GM23338 (cell line): ENCODE results near the gene FLRT2. TPM values are rescaled to one million over a fixed set of nuclear protein-coding genes. Genes with fewer than 3 reads are reported as not detected.
A peak's percentile ranks its signal among the peaks of the same experiment; 100 is the strongest.

Source experiments
- ATAC-seq: fragments of 200-7000 bp; cut with Tn5 transposase; 3 replicates; pipeline ENCODE4 v1.9.1; 2020
- DNase-seq: peaks from one replicate; pipeline ENCODE4 v3.0.0-alpha.2; 2015; ENCODE audit warnings: low spot score
- H2AFZ ChIP-seq: fragments of 200-600 bp; sonication (generic); 2 replicates; pipeline ENCODE4 v1.8.0; 2016; ENCODE audit warnings: antibody characterized with exemption, mild to moderate bottlenecking, moderate library complexity
- H3F3A ChIP-seq: fragments of 200-600 bp; sonication (generic); replicated peaks from 2 replicates; pipeline ENCODE4 v1.8.0; 2017; ENCODE audit warnings: antibody characterized with exemption, mixed run types, low read depth
- H3K27ac ChIP-seq: fragments of 200-600 bp; sonication (generic); 2 replicates; pipeline ENCODE4 v1.6.1; 2016; ENCODE audit warnings: low read depth
- H3K27me3 ChIP-seq: fragments of 200-600 bp; sonication (generic); 2 replicates; pipeline ENCODE4 v1.8.0; 2016; ENCODE audit warnings: mild to moderate bottlenecking, mixed run types, moderate library complexity; ENCODE audit not compliant: insufficient read depth
- H3K36me3 ChIP-seq: fragments of 200-600 bp; sonication (generic); 2 replicates; pipeline ENCODE4 v1.8.0; 2016; ENCODE audit warnings: mild to moderate bottlenecking; ENCODE audit not compliant: insufficient read depth
- H3K4me1 ChIP-seq: fragments of 200-600 bp; sonication (generic); 2 replicates; pipeline ENCODE4 v1.8.0; 2016; ENCODE audit warnings: mild to moderate bottlenecking, moderate library complexity; ENCODE audit not compliant: insufficient read depth
- H3K4me2 ChIP-seq: fragments of 200-600 bp; sonication (generic); 2 replicates; pipeline ENCODE4 v1.7.1; 2017; ENCODE audit warnings: mixed run types
- H3K4me3 ChIP-seq: fragments of 200-600 bp; sonication (generic); 2 replicates; pipeline ENCODE4 v1.6.1; 2016; ENCODE audit warnings: mixed run types
- H3K79me2 ChIP-seq: fragments of 200-600 bp; sonication (generic); replicated peaks from 2 replicates; pipeline ENCODE4 v1.8.0; 2017; ENCODE audit warnings: mild to moderate bottlenecking; ENCODE audit not compliant: insufficient read depth
- H3K9me2 ChIP-seq: fragments of 200-600 bp; sonication (generic); 2 replicates; pipeline ENCODE4 v1.8.0; 2017; ENCODE audit not compliant: insufficient read depth
- H4K20me1 ChIP-seq: fragments of 200-600 bp; sonication (generic); replicated peaks from 2 replicates; pipeline ENCODE4 v1.8.0; 2017; ENCODE audit warnings: mild to moderate bottlenecking; ENCODE audit not compliant: insufficient read depth
- H3K27ac Mint-ChIP-seq: 2 replicates; pipeline ENCODE4 v1.8.0; 2020; ENCODE audit warnings: inconsistent platforms, mild to moderate bottlenecking, moderate library complexity, mixed read lengths
- H3K27me3 Mint-ChIP-seq: 3 replicates; pipeline ENCODE4 v1.8.0; 2022; ENCODE audit warnings: low read depth, mild to moderate bottlenecking, moderate library complexity, mixed read lengths, inconsistent platforms; ENCODE audit not compliant: insufficient read depth, poor library complexity
- H3K36me3 Mint-ChIP-seq: 3 replicates; pipeline ENCODE4 v1.8.0; 2021; ENCODE audit warnings: low read depth, mild to moderate bottlenecking, inconsistent platforms, moderate library complexity, mixed read lengths
- H3K4me1 Mint-ChIP-seq: 3 replicates; pipeline ENCODE4 v1.8.0; 2020; ENCODE audit warnings: mild to moderate bottlenecking, inconsistent platforms, mixed read lengths
- H3K4me3 Mint-ChIP-seq: 3 replicates; pipeline ENCODE4 v1.8.0; 2021; ENCODE audit warnings: moderate library complexity, mild to moderate bottlenecking, inconsistent platforms, mixed read lengths
- H3K9me3 Mint-ChIP-seq: 3 replicates; pipeline ENCODE4 v1.8.0; 2020; ENCODE audit warnings: moderate library complexity, mild to moderate bottlenecking, inconsistent platforms, mixed read lengths
- CREB1 ChIP-seq: fragments of 250-450 bp; sonication (Bioruptor Pico); IDR thresholded peaks from 2 replicates; pipeline ENCODE4 v1.5.0; 2020; ENCODE audit warnings: low read depth, mild to moderate bottlenecking, moderate library complexity
- CTCF ChIP-seq, 2 experiments: fragments of 200-600 bp in 1 of 2; sonication (generic) in 1 of 2; conservative IDR thresholded peaks; 2 replicates each; pipeline versions ENCODE4 v1.5.1 to v1.6.1; 2016 to 2017; ENCODE audit warnings: antibody characterized with exemption in 2 of 2, low read depth in 2 of 2, mild to moderate bottlenecking in 2 of 2, moderate library complexity in 1 of 2
- ETS1 ChIP-seq: IDR thresholded peaks from 2 replicates; pipeline ENCODE4 v1.6.1; 2016; ENCODE audit warnings: antibody characterized with exemption
- EZH2 ChIP-seq: fragments of 200-600 bp; sonication (generic); IDR thresholded peaks from one replicate; pipeline ENCODE4 v1.8.0; 2017; ENCODE audit warnings: antibody characterized with exemption, mild to moderate bottlenecking, low read depth; ENCODE audit not compliant: unreplicated experiment
- EZH2phosphoT487 ChIP-seq: fragments of 200-600 bp; sonication (generic); IDR thresholded peaks from one replicate; pipeline ENCODE4 v1.8.1; 2018; ENCODE audit warnings: antibody characterized with exemption; ENCODE audit not compliant: unreplicated experiment
- JUNB ChIP-seq: IDR thresholded peaks from one replicate; pipeline ENCODE4 v1.6.1; 2016; ENCODE audit warnings: antibody characterized with exemption; ENCODE audit not compliant: unreplicated experiment
- NANOG ChIP-seq: IDR thresholded peaks from 2 replicates; pipeline ENCODE4 v1.6.1; 2016; ENCODE audit warnings: antibody characterized with exemption, borderline replicate concordance
- POLR2AphosphoS5 ChIP-seq: IDR thresholded peaks from 2 replicates; pipeline ENCODE4 v1.6.1; 2016; ENCODE audit warnings: antibody characterized with exemption, low read depth
- STAT1 ChIP-seq: IDR thresholded peaks from one replicate; pipeline ENCODE4 v1.6.1; 2016; ENCODE audit warnings: antibody characterized with exemption; ENCODE audit not compliant: unreplicated experiment
- ZNF114 ChIP-seq: fragments of 250-450 bp; sonication (Bioruptor Pico); IDR thresholded peaks from 2 replicates; pipeline ENCODE4 v1.5.0; 2020; ENCODE audit warnings: mild to moderate bottlenecking, moderate library complexity
- ZNF462 ChIP-seq: fragments of 250-450 bp; sonication (Bioruptor Pico); IDR thresholded peaks from 2 replicates; pipeline ENCODE4 v1.5.0; 2020; ENCODE audit warnings: mild to moderate bottlenecking, moderate library complexity
- polyA plus RNA-seq: library from polyadenylated mRNA; unstranded; fragments of >200 nt; fragmentation: Nextera tagmentation; extraction: Ambion mirVana; gene quantifications from 2 replicates; pipeline ENCODE4 v1.2.1, GENCODE V29; 2016
- total RNA-seq: library from RNA; depleted of rRNA; stranded (reverse); fragments of >200 nt; shearing (Covaris generic); gene quantifications from 2 replicates; pipeline ENCODE4 v1.2.3, GENCODE V29; 2014

FLRT2 gene
- total and polyA plus RNA-seq, 2 experiments from 2014 or later, result 4.3 to 7.4 TPM

GRCh38 chr14:85542623-85543022, 12.7 kb downstream of the FLRT2 start (continued):
- no peak for TF ChIP-seq CTCF (conservative IDR thresholded peaks at IDR 0.05; ENCODE audit: low read depth in 2 of 2)

GRCh38 chr14:85545738-85546137, 15.8 kb downstream of the FLRT2 start:
- peaks cover 14% of the 10 kb centered on the region for H3K36me3 Mint-ChIP-seq
- Histone ChIP-seq H2AFZ (no peak overlapping the region), H3K4me3 (peak overlapping the region; percentile 24; the same call in 1 of the 2 replicates), H3K79me2 (peaks cover 16% of the 10 kb centered on the region), H3K27me3 (no peaks in the 10 kb centered on the region), H3K36me3 (no peaks in the 10 kb centered on the region), H3K4me2 (peak overlapping the region; percentile 71), H3K27ac (no peak overlapping the region), H3F3A (peaks cover 5% of the 10 kb centered on the region; the same call in 1 of the 2 replicates), H3K4me1 (peaks cover 48% of the 10 kb centered on the region), H3K9me2 (peaks cover 5% of the 10 kb centered on the region), H4K20me1 (no peaks in the 10 kb centered on the region)
- H3K9me3 Mint-ChIP-seq, result no peaks in the 10 kb centered on the region; the same call in 2 of the 3 replicates
- DNase-seq (no peak), ATAC-seq (no peak)
- peaks cover 43% of the 10 kb centered on the region for H3K4me1 Mint-ChIP-seq
- H3K4me3 Mint-ChIP-seq, result no peak overlapping the region; the same call in 2 of the 3 replicates
- H3K27me3 Mint-ChIP-seq, result peaks cover 5% of the 10 kb centered on the region
- no peak overlapping the region for H3K27ac Mint-ChIP-seq
- TF ChIP-seq CREB1 (CRISPR knock-in tag) (no peak), POLR2AphosphoS5 (no peak), ZNF114 (CRISPR knock-in tag) (no peak), NANOG (no peak), JUNB (no peak), STAT1 (no peak), CTCF (conservative IDR thresholded peaks at IDR 0.05; ENCODE audit: low read depth in 2 of 2) (no peak), ETS1 (no peak), EZH2phosphoT487 (no peak), EZH2 (no peak), ZNF462 (CRISPR knock-in tag) (no peak)
